ENCODE results near the gene SLC6A18. TPM values are rescaled to one million over a fixed set of nuclear protein-coding genes. Genes with fewer than 3 reads are reported as not detected.

Gene SLC6A18
- total and polyA plus RNA-seq, 9 of the 15 experiments (the other 6 are each of a cell fraction or from before 2014, with no cell fraction given), result not detected

DNA sequence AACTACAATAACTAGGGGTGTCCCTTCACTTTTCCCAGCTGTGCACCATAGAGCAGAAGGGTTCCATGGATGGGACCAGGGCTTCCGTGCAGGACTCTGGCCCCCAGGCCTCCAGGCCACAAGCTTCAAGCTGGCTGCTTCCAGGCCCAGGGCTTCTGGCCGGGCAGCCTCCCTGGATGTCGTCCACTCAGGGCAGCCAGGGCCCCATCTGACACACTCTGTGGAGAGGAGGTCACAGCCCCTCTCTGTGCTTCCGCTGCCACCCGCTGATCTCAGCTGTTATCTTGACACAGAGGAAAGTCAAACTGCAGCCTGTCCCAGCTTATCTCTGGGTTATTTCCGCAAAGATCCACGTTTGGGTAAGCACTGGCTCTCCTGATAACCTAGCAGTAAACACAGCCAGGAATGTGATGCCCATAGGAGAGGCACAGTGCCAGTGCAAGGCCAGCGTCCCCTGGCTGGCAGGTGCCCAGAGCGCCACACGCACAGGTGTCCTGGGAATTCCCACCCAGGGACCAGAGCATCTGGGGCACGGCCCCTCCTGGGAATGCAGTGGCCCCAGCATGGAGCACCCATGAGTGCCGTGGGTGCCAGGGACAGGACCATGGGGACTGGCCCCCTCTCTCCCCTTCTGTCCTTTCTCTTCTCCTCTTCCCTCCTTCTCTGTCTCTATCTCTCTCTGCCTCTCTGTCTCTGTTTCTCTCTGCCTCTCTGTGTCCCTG is 39.4 kb upstream of the SLC6A18 start (continued):
- TF ChIP-seq MEIS2 (IDR thresholded peaks at IDR 0.05; ENCODE audit: partially characterized antibody) (peak; percentile 77), RFX1 (IDR thresholded peaks at IDR 0.05) (no peak), CHCHD3 (CRISPR knock-in tag; IDR thresholded peaks at IDR 0.05) (no peak), PHB (CRISPR knock-in tag; IDR thresholded peaks at IDR 0.05) (no peak), ZNF518B (CRISPR knock-in tag; IDR thresholded peaks at IDR 0.05) (no peak), ZNF407 (IDR thresholded peaks at IDR 0.05; ENCODE audit: low read depth) (no peak), CCAR2 (IDR thresholded peaks at IDR 0.05; ENCODE audit: low read depth, low read length) (no peak), ZNF512 (tag; IDR thresholded peaks at IDR 0.05) (no peak), SMAD4 (CRISPR knock-in tag; conservative IDR thresholded peaks at IDR 0.05) (peak; percentile 96), MAX (CRISPR knock-in tag; IDR thresholded peaks at IDR 0.05) (peak; percentile 51; the same call in 1 of the 2 replicates), NCOA1 (IDR thresholded peaks at IDR 0.05; ENCODE audit: low read depth) (peak; percentile 81; the same call in 1 of the 2 replicates), GATAD2B (IDR thresholded peaks at IDR 0.05; ENCODE audit: borderline replicate concordance) (peak; percentile 98)
- TF ChIP-seq, protein P1, sequence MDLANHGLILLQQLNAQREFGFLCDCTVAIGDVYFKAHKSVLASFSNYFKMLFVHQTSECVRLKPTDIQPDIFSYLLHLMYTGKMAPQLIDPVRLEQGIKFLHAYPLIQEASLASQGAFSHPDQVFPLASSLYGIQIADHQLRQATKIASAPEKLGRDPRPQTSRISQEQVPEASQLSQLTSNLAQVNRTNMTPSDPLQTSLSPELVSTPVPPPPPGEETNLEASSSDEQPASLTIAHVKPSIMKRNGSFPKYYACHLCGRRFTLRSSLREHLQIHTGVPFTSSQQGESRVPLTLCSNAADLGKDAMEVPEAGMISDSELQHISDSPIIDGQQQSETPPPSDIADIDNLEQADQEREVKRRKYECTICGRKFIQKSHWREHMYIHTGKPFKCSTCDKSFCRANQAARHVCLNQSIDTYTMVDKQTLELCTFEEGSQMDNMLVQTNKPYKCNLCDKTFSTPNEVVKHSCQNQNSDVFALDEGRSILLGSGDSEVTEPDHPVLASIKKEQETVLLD (IDR thresholded peaks at IDR 0.05), result peak; percentile 92; the same call in 1 of the 2 replicates

All from K562 (cell line).